HCT116 (cell line): ENCODE results near the gene FHIT. TPM values are rescaled to one million over a fixed set of nuclear protein-coding genes. Genes with fewer than 3 reads are reported as not detected.

Experiments
- ATAC-seq: fragments of 200-7000 bp; cut with Tn5 transposase; 2 replicates; pipeline ENCODE4 v1.9.1; 2020; ENCODE audit warnings: mild to moderate bottlenecking, moderate library complexity
- BruUV-seq: library from RNA; stranded (reverse); fragments of 400-500 nt; replicated peaks from 2 replicates; lab custom pipeline; 2021; lab: Mats Ljungman, UMichigan
- CTCF ChIA-PET: fragments of 300-600 bp; sonication (Branson Sonifier 250); formaldehyde crosslinking; loops from one replicate; lab custom pipeline; 2021; ENCODE audit warnings: antibody characterized with exemption; lab: Charles Lee
- POLR2A ChIA-PET: fragments of 300-600, 350-600 bp; sonication (Branson Sonifier 250); formaldehyde crosslinking; loops from one replicate; lab custom pipeline; 2021; ENCODE audit warnings: antibody characterized with exemption; lab: Charles Lee
- RAD21 ChIA-PET, 2 experiments: fragments of 300-600 bp; sonication (Branson Sonifier 250); formaldehyde crosslinking; loops; one replicate each; lab custom pipeline; 2023; ENCODE audit warnings: low total read pairs in 2 of 2; ENCODE audit not compliant: uncharacterized antibody in 2 of 2, unreplicated experiment in 2 of 2, low non-redundant PET in 1 of 2; lab: Charles Lee
- DNase-seq: peaks from one replicate; pipeline ENCODE4 v3.0.0-alpha.2; 2010; ENCODE audit warnings: low read depth, low spot score
- H2AFZ ChIP-seq: fragments of 200-600 bp; shearing (Covaris generic), sonication (generic); 2 replicates; pipeline ENCODE4 v1.6.1; 2017; ENCODE audit warnings: low read depth, mixed run types, mixed read lengths, antibody characterized with exemption, low read length; ENCODE audit not compliant: poor library complexity, severe bottlenecking
- H3K27ac ChIP-seq: 2 replicates; pipeline ENCODE4 v1.5.1; 2012; ENCODE audit warnings: low read depth, low read length
- H3K27me3 ChIP-seq: fragments of 200-600 bp; sonication (generic); 2 replicates; pipeline ENCODE4 v1.6.1; 2016; ENCODE audit warnings: mixed run types, low read length, mixed read lengths; ENCODE audit not compliant: insufficient read depth
- H3K36me3 ChIP-seq, 2 experiments: fragments of 200-500 bp in 1 of 2; fragments of 200-600 bp in 1 of 2; sonication (Bioruptor generic) in 1 of 2; sonication (generic) in 1 of 2; 2 replicates each; pipeline versions ENCODE4 v1.5.1 to v1.6.1; 2014 to 2016; ENCODE audit warnings: low read length in 2 of 2, inconsistent platforms in 1 of 2, mixed read lengths in 1 of 2, mixed run types in 1 of 2; ENCODE audit not compliant: insufficient read depth in 2 of 2, control insufficient read depth in 1 of 2
- H3K4me1 ChIP-seq, 2 experiments: fragments of 200-600 bp in 1 of 2; sonication (generic) in 1 of 2; 2 replicates each; pipeline versions ENCODE4 v1.5.1 to v1.6.1; 2012 to 2017; ENCODE audit warnings: low read length in 2 of 2, inconsistent platforms in 1 of 2, mild to moderate bottlenecking in 1 of 2, mixed read lengths in 1 of 2, mixed run types in 1 of 2, moderate library complexity in 1 of 2; ENCODE audit not compliant: insufficient read depth in 2 of 2, control insufficient read depth in 1 of 2
- H3K4me2 ChIP-seq: fragments of 200-600 bp; sonication (generic); 2 replicates; pipeline ENCODE4 v1.6.1; 2017; ENCODE audit warnings: mixed run types, low read length, mixed read lengths
- H3K4me3 ChIP-seq, 2 experiments: fragments of 200-600 bp in 1 of 2; sonication (generic) in 1 of 2; replicated peaks in 1 of 2; 2 replicates each; pipeline ENCODE4 v1.5.1; 2011 to 2016; ENCODE audit warnings: low read length in 2 of 2, control low read depth in 1 of 2, low read depth in 1 of 2, mild to moderate bottlenecking in 1 of 2, mixed read lengths in 1 of 2, mixed run types in 1 of 2
- H3K79me2 ChIP-seq: fragments of 200-600 bp; sonication (generic); 2 replicates; pipeline ENCODE4 v1.6.1; 2017; ENCODE audit warnings: mild to moderate bottlenecking, mixed run types, low read length, moderate library complexity, mixed read lengths; ENCODE audit not compliant: insufficient read depth
- H3K9ac ChIP-seq: fragments of 200-600 bp; sonication (generic); 2 replicates; pipeline ENCODE4 v1.6.1; 2016; ENCODE audit warnings: low read length, mixed read lengths
- H3K9me2 ChIP-seq: fragments of 200-600 bp; sonication (generic), shearing (Covaris generic); 2 replicates; pipeline ENCODE4 v1.6.1; 2017; ENCODE audit warnings: mixed run types, mild to moderate bottlenecking, moderate library complexity; ENCODE audit not compliant: insufficient read depth
- H3K9me3 ChIP-seq, 2 experiments: fragments of 200-500 bp in 1 of 2; fragments of 200-600 bp in 1 of 2; sonication (Bioruptor generic) in 1 of 2; sonication (generic) in 1 of 2; 2 replicates each; pipeline ENCODE4 v1.6.1; 2014 to 2017; ENCODE audit warnings: low read length in 2 of 2, mixed read lengths in 2 of 2, inconsistent platforms in 1 of 2, low read depth in 1 of 2, mild to moderate bottlenecking in 1 of 2, mixed run types in 1 of 2, moderate library complexity in 1 of 2; ENCODE audit not compliant: control insufficient read depth in 1 of 2, insufficient read depth in 1 of 2
- H4K20me1 ChIP-seq: fragments of 200-600 bp; sonication (generic), shearing (Covaris generic); 2 replicates; pipeline ENCODE4 v1.6.1; 2017; ENCODE audit warnings: mixed run types, mild to moderate bottlenecking, moderate library complexity; ENCODE audit not compliant: insufficient read depth
- ATF3 ChIP-seq: IDR thresholded peaks from 2 replicates; pipeline ENCODE4 v1.6.1; 2012
- CBX3 ChIP-seq: IDR thresholded peaks from 2 replicates; pipeline ENCODE4 v1.6.1; 2012; ENCODE audit warnings: low read depth
- CEBPB ChIP-seq: IDR thresholded peaks from 2 replicates; pipeline ENCODE4 v1.6.1; 2012; ENCODE audit warnings: low read depth
- CTCF ChIP-seq, 3 experiments: fragments of 200-600 bp in 1 of 3; sonication (generic) in 1 of 3; IDR thresholded peaks in 2 of 3; conservative IDR thresholded peaks in 1 of 3; 2 replicates each; pipeline ENCODE4 v1.5.1; 2012 to 2017; ENCODE audit warnings: low read depth in 2 of 3, low read length in 2 of 3, antibody characterized with exemption in 1 of 3, borderline replicate concordance in 1 of 3, control low read depth in 1 of 3, mild to moderate bottlenecking in 1 of 3, mixed read lengths in 1 of 3, mixed run types in 1 of 3, moderate library complexity in 1 of 3; ENCODE audit not compliant: insufficient read depth in 1 of 3
- EGR1 ChIP-seq: IDR thresholded peaks from 2 replicates; pipeline ENCODE4 v1.6.1; 2012; ENCODE audit warnings: low read depth
- ELF1 ChIP-seq: IDR thresholded peaks from 2 replicates; pipeline ENCODE4 v1.6.1; 2012; ENCODE audit warnings: low read depth, borderline replicate concordance
- EZH2 ChIP-seq: fragments of 200-600 bp; sonication (generic); IDR thresholded peaks from 2 replicates; pipeline ENCODE4 v1.6.1; 2017; ENCODE audit warnings: antibody characterized with exemption, mixed run types
- EZH2phosphoT487 ChIP-seq: fragments of 200-600 bp; IDR thresholded peaks from 2 replicates; pipeline ENCODE4 v1.6.1; 2018; ENCODE audit warnings: antibody characterized with exemption, borderline replicate concordance
- FOSL1 ChIP-seq: IDR thresholded peaks from 2 replicates; pipeline ENCODE4 v1.6.1; 2012; ENCODE audit warnings: low read depth
- JUND ChIP-seq: IDR thresholded peaks from 2 replicates; pipeline ENCODE4 v1.6.1; 2012
- MAX ChIP-seq: IDR thresholded peaks from 2 replicates; pipeline ENCODE4 v1.6.1; 2012
- POLR2A ChIP-seq: IDR thresholded peaks from 2 replicates; pipeline ENCODE4 v1.7.0; 2011; ENCODE audit warnings: borderline replicate concordance; ENCODE audit not compliant: insufficient read depth, insufficient read length; ENCODE audit errors: extremely low read depth
- POLR2AphosphoS5 ChIP-seq: IDR thresholded peaks from 2 replicates; pipeline ENCODE4 v1.6.1; 2011; ENCODE audit warnings: mild to moderate bottlenecking, low read depth, low read length, moderate library complexity
- RAD21 ChIP-seq: IDR thresholded peaks from 2 replicates; pipeline ENCODE4 v1.6.1; 2012; ENCODE audit warnings: low read depth, mild to moderate bottlenecking
- REST ChIP-seq: IDR thresholded peaks from 2 replicates; pipeline ENCODE4 v1.6.1; 2012; ENCODE audit warnings: low read depth
- SIN3A ChIP-seq: IDR thresholded peaks from 2 replicates; pipeline ENCODE4 v1.6.1; 2012; ENCODE audit warnings: low read depth
- TCF7L2 ChIP-seq: IDR thresholded peaks from 2 replicates; pipeline ENCODE4 v1.7.0; 2011; ENCODE audit warnings: borderline replicate concordance, inconsistent platforms; ENCODE audit not compliant: insufficient read depth, insufficient read length; ENCODE audit errors: extremely low read depth
- YY1 ChIP-seq: IDR thresholded peaks from 2 replicates; pipeline ENCODE4 v1.6.1; 2011; ENCODE audit warnings: low read length, low read depth, moderate library complexity, mild to moderate bottlenecking; ENCODE audit not compliant: insufficient replicate concordance; ENCODE audit errors: extremely low read depth
- ZBTB33 ChIP-seq: IDR thresholded peaks from 2 replicates; pipeline ENCODE4 v1.6.1; 2011; ENCODE audit warnings: mild to moderate bottlenecking, low read length, moderate library complexity; ENCODE audit not compliant: insufficient replicate concordance; ENCODE audit errors: extremely low read depth
- ZFX ChIP-seq: fragments of 450-650 bp; IDR thresholded peaks from 2 replicates; pipeline ENCODE4 v1.6.1; 2017
- intact Hi-C: fragments of 100-400 bp; cut with micrococcal nuclease; formaldehyde crosslinking; loops from 2 replicates; pipeline ENCODE4 v1.10.0; 2022
- total RNA-seq: library from RNA; stranded (reverse); gene quantifications from one replicate; pipeline ENCODE4 v1.2.1, GENCODE V29; 2021; ENCODE audit not compliant: unreplicated experiment

FHIT gene
- total RNA-seq, 1 experiment from 2014 or later, result 20.1 TPM

GRCh38 chr3:59996056-59996455, 1255.2 kb downstream of the FHIT start:
- ChIA-PET CTCF (no interaction called here), POLR2A (no interaction called here), RAD21 (no interaction called here)
- H3K27ac ChIP-seq, result no peak overlapping the region
- DNase-seq (no peak), ATAC-seq (no peak)
- TF ChIP-seq ATF3, result no peak
- no peak for TF ChIP-seq YY1
- no peak for TF ChIP-seq SIN3A
- no peak for TF ChIP-seq MAX
- TF ChIP-seq CTCF (IDR thresholded peaks at IDR 0.05 in 2 of 3, conservative IDR thresholded peaks at IDR 0.05 in 1 of 3; ENCODE audit: borderline replicate concordance in 1 of 3, insufficient read depth in 1 of 3, low read depth in 2 of 3, low read length in 2 of 3), result no peak
- TF ChIP-seq RAD21, result no peak
- TF ChIP-seq CBX3, result no peak
- no peak for TF ChIP-seq EZH2phosphoT487
- TF ChIP-seq ELF1, result no peak
- TF ChIP-seq POLR2AphosphoS5, result no peak
- no peak for TF ChIP-seq EGR1
- TF ChIP-seq CEBPB, result no peak
- TF ChIP-seq POLR2A, result no peak
- no peak for TF ChIP-seq ZFX
- TF ChIP-seq REST, result no peak
- TF ChIP-seq JUND, result no peak
- no peak for TF ChIP-seq TCF7L2
- no peak for TF ChIP-seq ZBTB33
- no peak for TF ChIP-seq FOSL1
- TF ChIP-seq EZH2, result no peak
- no peaks in the 10 kb centered on the region for H3K4me1 ChIP-seq
- no peak overlapping the region for H2AFZ ChIP-seq
- H4K20me1 ChIP-seq, result no peaks in the 10 kb centered on the region
- no peaks in the 10 kb centered on the region for H3K9me3 ChIP-seq
- no peak overlapping the region for H3K4me3 ChIP-seq
- no peaks in the 10 kb centered on the region for H3K79me2 ChIP-seq
- H3K36me3 ChIP-seq, result no peaks in the 10 kb centered on the region
- BruUV-seq, result no TSS peak
- H3K27me3 ChIP-seq, result 0 out of 2 replicates have a peak, but pooled peaks cover 8% of the 10 kb centered on the region
- no peak overlapping the region for H3K9ac ChIP-seq
- no peaks in the 10 kb centered on the region for H3K9me2 ChIP-seq
- intact Hi-C loops, result no loop called here
- no peak overlapping the region for H3K4me2 ChIP-seq
